HG03571 (cell line): Measurements from ENCODE around the gene PSAPL1.
"Not testable (repeated sequence)": the region's sequence is repeated elsewhere in the genome, so short reads cannot be mapped to it uniquely, and the experiment has no call there.

Experiments
- ATAC-seq: cut with Tn5 transposase; IDR thresholded peaks from one replicate; pipeline ENCODE4 v1.9.1; 2021; ENCODE audit not compliant: unreplicated experiment

PSAPL1 gene

GRCh38 chr4:7458477-7458876 lies 23.7 kb upstream of the PSAPL1 start:
- ATAC-seq: no peak

GRCh38 chr4:7458066-7458425 lies 23.3 kb upstream of the PSAPL1 start:
- no peak for ATAC-seq

DNA sequence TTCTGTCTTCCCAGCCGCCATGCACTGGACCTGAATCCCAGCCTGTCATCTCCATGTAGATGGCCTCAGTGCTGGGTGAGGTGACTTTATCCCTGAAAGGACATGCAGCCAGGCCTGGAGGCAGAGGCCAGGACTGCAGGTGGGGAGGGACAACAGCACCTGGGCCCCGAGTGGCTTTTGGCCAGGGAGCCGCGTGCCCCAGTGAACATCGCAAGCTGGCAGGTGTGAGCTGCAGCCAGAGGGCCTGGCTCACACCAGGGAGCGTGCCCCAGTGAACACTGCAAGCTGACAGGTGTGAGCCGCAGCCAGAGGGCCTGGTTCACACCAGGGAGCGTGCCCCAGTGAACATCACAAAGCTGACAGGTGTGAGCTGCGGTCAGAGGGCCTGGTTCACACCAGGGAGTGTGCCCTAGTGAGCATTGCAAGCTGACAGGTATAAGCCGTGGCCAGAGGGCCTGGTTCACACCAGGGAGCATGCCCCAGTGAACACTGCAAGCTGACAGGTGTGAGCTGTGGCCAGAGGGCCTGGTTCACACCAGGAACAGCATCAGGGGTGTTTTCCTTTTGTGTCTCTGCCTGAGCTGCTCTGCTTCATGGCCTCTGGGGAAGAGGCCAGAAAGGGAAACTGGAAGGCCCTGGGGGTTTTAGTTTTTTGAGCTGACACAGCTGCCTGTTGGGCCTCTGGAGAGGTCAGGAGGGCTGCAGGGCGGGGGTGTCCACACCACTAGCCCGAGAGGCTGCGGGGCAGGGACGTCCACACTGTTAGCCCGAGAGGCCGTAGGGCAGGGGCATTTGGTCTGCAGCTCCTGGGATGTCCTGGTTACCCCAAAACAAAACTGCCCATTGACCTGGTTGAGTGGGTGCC lies 22.7 kb upstream of the PSAPL1 start:
- ATAC-seq: no peak

GRCh38 chr4:7452802-7453201 lies 18.1 kb upstream of the PSAPL1 start:
- ATAC-seq: not testable (repeated sequence)

GRCh38 chr4:7451800-7452199 lies 17.1 kb upstream of the PSAPL1 start:
- ATAC-seq: no peak

DNA sequence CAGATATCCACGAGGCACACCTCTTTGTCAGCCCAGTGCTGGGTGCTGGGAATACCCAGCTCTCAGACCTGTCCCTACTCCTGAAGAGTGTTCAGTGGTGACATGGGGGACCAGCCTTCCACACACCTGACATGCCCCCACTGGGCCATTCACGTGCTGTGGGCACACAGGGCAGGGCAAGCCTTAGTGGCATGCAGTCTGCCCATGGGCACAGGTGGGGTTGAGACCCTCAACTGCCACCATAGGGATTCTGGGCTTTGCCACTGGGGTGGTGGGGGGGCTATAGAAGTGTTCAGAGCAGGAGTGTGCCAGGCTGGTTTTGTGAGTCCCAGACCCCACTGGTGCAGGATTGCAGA lies 16.7 kb upstream of the PSAPL1 start:
- ATAC-seq: no peak

GRCh38 chr4:7450775-7451433 lies 16.2 kb upstream of the PSAPL1 start:
- no peak for ATAC-seq

DNA sequence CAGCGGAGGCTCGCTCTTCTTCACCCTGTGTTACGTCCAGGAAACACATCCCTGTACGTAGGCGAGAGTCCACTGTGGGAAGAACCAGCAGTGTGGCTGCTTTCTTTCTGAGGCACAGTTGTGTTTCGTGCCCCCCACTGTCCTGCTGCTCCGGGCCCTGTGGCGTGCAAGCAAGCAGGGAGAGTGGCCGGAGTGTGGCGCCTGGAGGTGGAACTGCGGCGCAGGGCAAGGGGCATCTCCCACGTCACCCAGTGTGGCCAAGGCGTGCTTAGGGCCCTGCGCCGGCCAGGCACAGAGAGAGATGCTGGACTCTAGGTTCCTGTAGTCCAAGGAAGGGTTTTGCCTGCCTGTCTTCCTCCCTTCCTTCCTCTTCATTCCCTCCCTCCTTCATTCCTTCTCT lies 13.3 kb upstream of the PSAPL1 start:
- no peak for ATAC-seq

DNA sequence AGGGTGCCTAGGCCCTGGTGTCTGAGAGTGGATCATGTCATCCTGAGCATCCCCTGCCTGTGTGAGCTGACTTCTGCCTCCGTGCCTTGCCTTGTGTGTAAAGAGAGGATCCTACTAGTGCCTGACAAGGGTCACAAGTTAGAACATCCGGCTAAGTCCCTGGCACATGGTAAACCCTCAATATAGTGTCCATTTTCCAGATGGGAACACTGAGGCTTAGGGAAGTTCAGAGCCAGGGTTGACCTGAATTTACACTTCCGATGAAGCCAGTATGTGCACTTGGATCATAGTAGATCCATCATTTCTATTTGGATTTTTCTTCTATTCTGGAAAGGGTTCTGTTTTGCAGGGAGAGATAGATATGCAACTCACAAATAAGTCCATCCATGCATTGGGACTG lies 12.5 kb upstream of the PSAPL1 start:
- ATAC-seq: no peak

- ATAC-seq: no peak
These were observed 10.0 kb upstream of the PSAPL1 start for GRCh38 chr4:7444731-7445130.

GRCh38 chr4:7444314-7444713 lies 9.6 kb upstream of the PSAPL1 start:
- ATAC-seq: no peak

DNA sequence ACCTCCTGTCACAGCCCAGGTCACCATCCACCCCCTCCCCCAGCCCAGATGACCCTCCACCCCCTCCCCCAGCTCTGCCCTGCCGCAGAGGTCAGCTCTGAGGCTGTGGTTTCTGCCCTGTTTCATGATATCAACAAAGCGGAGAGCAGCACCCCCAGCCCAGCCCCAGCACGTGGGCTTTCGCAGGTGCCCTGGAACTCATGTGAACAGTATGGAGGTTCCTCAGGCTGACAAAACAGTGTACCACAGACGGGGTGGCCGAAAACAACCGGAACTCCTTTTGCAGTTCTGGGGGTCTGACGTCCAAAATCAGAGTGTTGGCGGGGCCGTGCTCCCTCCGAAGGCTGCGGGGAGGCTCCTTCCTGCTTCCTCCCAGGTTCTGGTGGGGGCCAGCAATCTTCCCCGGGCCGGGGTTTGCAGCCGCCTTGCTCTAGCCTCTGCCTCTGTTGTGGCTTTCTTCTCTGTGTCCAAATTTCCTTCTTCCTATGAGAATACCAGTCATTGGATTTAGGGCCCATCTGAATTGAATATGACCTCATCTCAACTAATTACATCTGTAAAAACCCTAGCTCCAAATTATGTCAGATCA lies 7.9 kb upstream of the PSAPL1 start:
- no peak for ATAC-seq

DNA sequence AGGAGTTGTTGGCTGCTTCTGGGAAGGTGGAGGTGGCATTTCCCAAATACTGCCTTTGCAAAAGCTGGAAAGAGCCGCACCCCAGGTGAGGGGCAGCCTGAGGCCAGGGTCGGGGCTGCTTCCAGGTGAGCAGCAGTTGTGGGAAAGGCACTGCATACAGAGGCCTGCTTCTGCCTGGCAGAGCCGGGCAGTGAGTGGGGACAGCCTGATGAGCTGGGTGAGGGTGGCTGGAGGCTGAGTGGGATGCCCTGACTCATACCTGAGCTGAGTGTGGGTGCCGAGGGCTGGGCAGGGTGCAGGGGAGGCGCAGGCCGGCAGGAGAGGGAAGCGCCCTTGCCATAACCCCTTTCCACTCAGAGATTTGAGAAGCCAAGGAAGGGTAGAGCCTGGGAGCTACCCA lies 6.5 kb upstream of the PSAPL1 start:
- no peak for ATAC-seq

- ATAC-seq: no peak
These were observed 5.0 kb upstream of the PSAPL1 start for GRCh38 chr4:7439699-7440098.

DNA sequence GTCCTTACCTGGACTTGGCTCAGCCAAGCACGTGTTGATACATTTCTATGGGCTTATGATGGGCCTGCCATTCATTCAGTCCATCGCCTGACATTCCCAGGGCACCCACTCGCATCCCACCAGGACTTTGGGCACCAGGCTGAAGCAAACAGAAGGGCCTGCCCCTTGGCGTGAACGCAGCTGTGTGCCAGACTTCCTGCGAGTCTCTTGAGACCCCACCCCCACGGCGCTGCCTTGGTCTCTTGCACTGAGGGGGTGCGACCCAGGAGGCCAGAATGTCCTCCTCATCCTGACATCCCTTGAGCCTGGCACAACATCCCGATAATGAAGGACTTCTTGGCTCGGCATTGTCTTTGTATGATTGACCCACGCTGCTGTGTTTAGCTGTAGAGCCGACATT lies 1.5 kb upstream of the PSAPL1 start:
- ATAC-seq: no peak

- no peak for ATAC-seq
These were observed 836 bp upstream of the PSAPL1 start for GRCh38 chr4:7435471-7436061.

DNA sequence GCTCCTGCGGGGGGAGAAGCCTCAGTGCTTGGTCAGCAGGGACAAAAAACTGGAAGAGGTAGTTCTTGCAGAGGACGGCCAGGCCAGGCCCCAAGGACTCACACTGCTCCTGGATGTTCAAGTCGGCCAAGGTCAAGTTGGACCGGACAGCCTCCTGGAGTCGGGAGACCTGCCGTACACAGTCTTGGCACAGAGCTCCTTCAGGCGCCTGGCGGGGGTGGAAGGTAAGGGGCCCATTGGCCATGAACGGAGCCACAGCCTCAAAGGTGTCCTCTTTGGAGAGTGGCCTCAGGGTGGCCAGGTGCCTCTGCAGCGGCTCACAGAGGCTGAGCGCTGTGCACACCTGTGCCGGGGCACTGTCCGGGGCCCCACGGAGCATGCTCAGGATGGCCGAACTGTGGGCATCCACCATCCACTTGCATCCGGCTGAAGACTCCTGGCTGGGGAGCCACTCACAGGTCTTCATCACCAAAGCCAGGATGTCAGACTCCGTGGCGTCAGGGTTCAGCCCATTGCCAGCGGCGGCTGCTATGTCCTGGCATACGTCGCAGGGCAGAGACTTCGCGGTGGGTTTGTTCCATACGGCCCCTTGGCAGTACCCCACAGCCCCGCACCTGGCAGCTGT lies 477 bp downstream of the PSAPL1 start:
- no peak for ATAC-seq

DNA sequence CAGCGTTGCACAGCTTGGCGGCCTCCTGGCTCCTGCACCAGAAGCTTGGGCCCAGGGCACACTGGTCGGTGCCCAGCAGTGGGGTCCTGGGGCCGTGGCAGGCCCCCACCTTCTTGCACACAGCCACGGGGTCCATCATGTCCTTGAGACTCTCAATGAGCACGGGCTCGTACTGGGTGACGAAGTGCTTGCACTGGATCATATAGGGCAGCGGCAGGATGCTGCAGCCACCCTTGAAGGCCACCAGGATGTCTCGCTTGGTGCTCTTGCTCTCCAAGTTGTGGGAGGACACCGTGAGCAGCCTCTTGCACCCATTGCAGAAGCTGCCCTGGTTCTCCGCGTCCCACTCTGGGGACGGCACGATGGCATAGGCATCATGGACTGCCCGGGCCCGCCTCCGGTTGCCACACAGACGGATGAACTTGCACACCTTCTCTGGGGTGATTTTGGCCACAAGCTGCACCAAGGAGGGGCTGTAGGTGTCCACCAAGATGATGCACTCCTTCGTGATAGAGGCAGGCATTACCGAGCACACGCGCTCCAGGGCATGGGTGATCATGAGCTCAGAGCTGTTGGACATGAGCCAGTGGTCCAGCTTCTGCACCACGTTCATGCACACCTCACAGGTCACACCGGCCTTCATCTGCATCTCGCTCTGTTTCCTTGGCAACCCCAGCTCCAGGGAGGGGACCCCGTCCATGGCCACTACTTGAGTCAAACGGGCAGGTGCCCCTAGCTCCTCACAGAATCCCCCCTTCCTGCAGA lies 1.2 kb downstream of the PSAPL1 start:
- no peak for ATAC-seq

DNA sequence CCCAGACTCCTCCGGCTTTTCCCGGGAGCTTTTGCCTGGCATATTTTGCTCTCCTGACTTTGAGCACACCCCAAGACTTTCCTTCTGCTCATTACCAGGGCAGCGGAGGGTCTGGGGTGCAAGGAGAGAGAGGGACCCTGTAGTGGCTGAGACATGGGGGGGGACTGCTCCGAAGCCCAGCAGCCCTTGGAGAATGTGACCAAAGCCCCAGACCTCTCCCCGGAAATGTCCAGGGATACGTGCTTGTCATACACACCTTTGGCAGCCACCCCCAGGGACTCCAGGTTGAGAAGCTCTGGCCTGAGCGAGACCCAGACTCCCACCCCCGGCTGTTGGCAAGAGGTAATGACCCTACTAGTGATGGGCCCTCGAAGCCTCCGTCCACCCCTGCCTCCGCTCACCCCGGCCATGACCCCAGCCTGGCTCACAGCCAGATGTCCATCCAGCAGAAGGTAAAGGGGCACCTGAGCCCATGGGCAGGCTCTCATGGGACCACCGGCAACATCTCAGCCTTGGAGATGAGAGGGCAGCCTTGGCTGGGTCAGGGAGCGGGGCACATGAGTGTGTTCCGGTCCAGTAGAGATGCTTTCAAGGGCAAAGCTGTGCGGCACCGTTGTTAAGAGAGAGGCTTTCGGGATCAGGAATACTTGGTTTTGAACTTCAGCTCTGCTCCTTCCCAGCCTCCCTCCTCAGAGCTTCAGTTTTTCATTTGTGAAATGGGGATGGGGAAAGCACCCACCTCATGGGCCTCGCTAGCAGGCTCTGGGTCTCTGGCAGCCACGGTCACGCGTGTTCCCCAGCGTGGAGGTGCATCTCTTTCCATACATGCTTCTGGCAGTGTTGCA lies 2.0 kb downstream of the PSAPL1 start:
- ATAC-seq: no peak
